Dendritic cell treated with granulocyte-macrophage colony-stimulating factor and Interleukin-4, amounts not matched to agents 40 ng/mL and 50 ng/mL, for 4 days (primary cell): ENCODE results near the gene ABL1.
"Not testable (repeated sequence)": the region's sequence is repeated elsewhere in the genome, so short reads cannot be mapped to it uniquely, and the experiment has no call there.

Source experiments
- H3K27ac Mint-ChIP-seq: one replicate; pipeline ENCODE4 v1.8.0; 2022; ENCODE audit warnings: mild to moderate bottlenecking, mixed read lengths
- H3K27me3 Mint-ChIP-seq: one replicate; pipeline ENCODE4 v1.8.0; 2022; ENCODE audit warnings: mild to moderate bottlenecking, mixed read lengths
- H3K36me3 Mint-ChIP-seq: one replicate; pipeline ENCODE4 v1.8.0; 2022; ENCODE audit warnings: low read depth, mixed read lengths
- H3K4me1 Mint-ChIP-seq: one replicate; pipeline ENCODE4 v1.8.0; 2022; ENCODE audit warnings: low read depth, mixed read lengths
- H3K4me3 Mint-ChIP-seq: one replicate; pipeline ENCODE4 v1.8.0; 2022; ENCODE audit warnings: mild to moderate bottlenecking, moderate library complexity, mixed read lengths
- H3K9me3 Mint-ChIP-seq: one replicate; pipeline ENCODE4 v1.8.0; 2022; ENCODE audit warnings: mixed read lengths
- intact Hi-C: fragments of 100-400 bp; cut with micrococcal nuclease; formaldehyde crosslinking; loops from one replicate; pipeline ENCODE4 v1.15.0; 2022

The ABL1 gene

GRCh38 chr9:130834371-130835336 is at the start of gene ABL1:
TSS of gene ABL1 (plus strand) at chr9:130835254. CDS start at chr9:130835447, 193 bp downstream.
- Mint-ChIP-seq H3K27me3 (peaks cover 2% of the 10 kb centered on the region), H3K27ac (peak within 1 kb of the TSS; percentile 91), H3K36me3 (peaks cover 7% of the 10 kb centered on the region), H3K4me1 (peaks cover 53% of the 10 kb centered on the region), H3K4me3 (peak within 1 kb of the TSS; percentile 87), H3K9me3 (no peaks in the 10 kb centered on the region)
- intact Hi-C loops: no loop called here

GRCh38 chr9:130785940-130786508 is 49.0 kb upstream of the ABL1 start:
- intact Hi-C loops: no loop called here
- Mint-ChIP-seq H3K36me3 (peaks cover 24% of the 10 kb centered on the region), H3K4me1 (peaks cover 31% of the 10 kb centered on the region), H3K4me3 (no peak overlapping the region), H3K27ac (no peak overlapping the region), H3K27me3 (no peaks in the 10 kb centered on the region), H3K9me3 (peaks cover 22% of the 10 kb centered on the region)

GRCh38 chr9:130786526-130786925 is 48.5 kb upstream of the ABL1 start:
- intact Hi-C loops: no loop called here
- Mint-ChIP-seq H3K27ac (no peak overlapping the region), H3K9me3 (peaks cover 22% of the 10 kb centered on the region), H3K4me1 (peaks cover 32% of the 10 kb centered on the region), H3K36me3 (peaks cover 24% of the 10 kb centered on the region), H3K4me3 (no peak overlapping the region), H3K27me3 (no peaks in the 10 kb centered on the region)

GRCh38 chr9:130789747-130790672 is 45.0 kb upstream of the ABL1 start:
- H3K27ac Mint-ChIP-seq: no peak overlapping the region
- H3K36me3 Mint-ChIP-seq: peaks cover 18% of the 10 kb centered on the region
- H3K4me3 Mint-ChIP-seq: no peak overlapping the region
- peaks cover 22% of the 10 kb centered on the region for H3K9me3 Mint-ChIP-seq
- no peaks in the 10 kb centered on the region for H3K27me3 Mint-ChIP-seq
- intact Hi-C loops: no loop called here
- H3K4me1 Mint-ChIP-seq: peaks cover 33% of the 10 kb centered on the region

- Mint-ChIP-seq H3K36me3 (peaks cover 15% of the 10 kb centered on the region), H3K9me3 (peaks cover 22% of the 10 kb centered on the region), H3K4me3 (no peak overlapping the region), H3K4me1 (peaks cover 32% of the 10 kb centered on the region), H3K27ac (no peak overlapping the region), H3K27me3 (no peaks in the 10 kb centered on the region)
- intact Hi-C loops: no loop called here
Observed at GRCh38 chr9:130791303-130791894, 43.7 kb upstream of the ABL1 start.

- peaks cover 28% of the 10 kb centered on the region for H3K4me1 Mint-ChIP-seq
- no peak overlapping the region for H3K27ac Mint-ChIP-seq
- peaks cover 20% of the 10 kb centered on the region for H3K9me3 Mint-ChIP-seq
- peaks cover 15% of the 10 kb centered on the region for H3K36me3 Mint-ChIP-seq
- H3K27me3 Mint-ChIP-seq: no peaks in the 10 kb centered on the region
- intact Hi-C loops: no loop called here
- no peak overlapping the region for H3K4me3 Mint-ChIP-seq
Observed at GRCh38 chr9:130793589-130793988, 41.5 kb upstream of the ABL1 start.

GRCh38 chr9:130794021-130794420 is 41.0 kb upstream of the ABL1 start:
- Mint-ChIP-seq H3K4me1 (peaks cover 28% of the 10 kb centered on the region), H3K9me3 (peaks cover 16% of the 10 kb centered on the region), H3K36me3 (peaks cover 12% of the 10 kb centered on the region)
- intact Hi-C loops, H3K27me3 Mint-ChIP-seq, H3K4me3 Mint-ChIP-seq, H3K27ac Mint-ChIP-seq: not testable (repeated sequence)

- H3K36me3 Mint-ChIP-seq, H3K4me3 Mint-ChIP-seq, intact Hi-C loops, H3K27me3 Mint-ChIP-seq, H3K27ac Mint-ChIP-seq: not testable (repeated sequence)
- peaks cover 11% of the 10 kb centered on the region for H3K9me3 Mint-ChIP-seq
- peaks cover 24% of the 10 kb centered on the region for H3K4me1 Mint-ChIP-seq
Observed at GRCh38 chr9:130794423-130794822, 40.6 kb upstream of the ABL1 start.

- Mint-ChIP-seq H3K27me3 (no peaks in the 10 kb centered on the region), H3K4me3 (no peak overlapping the region), H3K4me1 (peaks cover 23% of the 10 kb centered on the region), H3K27ac (no peak overlapping the region), H3K9me3 (peaks cover 6% of the 10 kb centered on the region), H3K36me3 (peaks cover 3% of the 10 kb centered on the region)
- intact Hi-C loops: no loop called here
Observed at GRCh38 chr9:130794923-130795495, 40.0 kb upstream of the ABL1 start.

- peaks cover 11% of the 10 kb centered on the region for H3K4me1 Mint-ChIP-seq
- H3K27me3 Mint-ChIP-seq, intact Hi-C loops, H3K4me3 Mint-ChIP-seq, H3K36me3 Mint-ChIP-seq, H3K27ac Mint-ChIP-seq, H3K9me3 Mint-ChIP-seq: not testable (repeated sequence)
Observed at GRCh38 chr9:130803116-130803515, 31.9 kb upstream of the ABL1 start.

- H3K36me3 Mint-ChIP-seq: peaks cover 6% of the 10 kb centered on the region
- H3K4me1 Mint-ChIP-seq: peaks cover 11% of the 10 kb centered on the region
- H3K27ac Mint-ChIP-seq: no peak overlapping the region
- no peak overlapping the region for H3K4me3 Mint-ChIP-seq
- H3K9me3 Mint-ChIP-seq: peaks cover 14% of the 10 kb centered on the region
- intact Hi-C loops: no loop called here
- no peaks in the 10 kb centered on the region for H3K27me3 Mint-ChIP-seq
Observed at GRCh38 chr9:130805510-130806326, 29.3 kb upstream of the ABL1 start.

- intact Hi-C loops: no loop called here
- Mint-ChIP-seq H3K4me1 (peaks cover 11% of the 10 kb centered on the region), H3K4me3 (no peak overlapping the region), H3K9me3 (peaks cover 17% of the 10 kb centered on the region), H3K27me3 (no peaks in the 10 kb centered on the region), H3K36me3 (peaks cover 6% of the 10 kb centered on the region), H3K27ac (no peak overlapping the region)
Observed at GRCh38 chr9:130806327-130806716, 28.7 kb upstream of the ABL1 start.
